Astrocyte (in vitro differentiated cells and primary cell): Measurements from ENCODE around the gene BTBD2.

Experiments used
- EZH2 ChIP-seq: IDR thresholded peaks from 2 replicates; pipeline ENCODE4 v1.6.1; 2012; ENCODE audit warnings: mild to moderate bottlenecking, low read length, inconsistent platforms; ENCODE audit not compliant: insufficient read depth
- TF ChIP-seq, protein P1 (sequence below): IDR thresholded peaks from 2 replicates; pipeline ENCODE4 v1.5.1; 2011; ENCODE audit warnings: low read depth, mild to moderate bottlenecking, inconsistent platforms, low read length, moderate library complexity; ENCODE audit not compliant: insufficient read depth

DNA sequence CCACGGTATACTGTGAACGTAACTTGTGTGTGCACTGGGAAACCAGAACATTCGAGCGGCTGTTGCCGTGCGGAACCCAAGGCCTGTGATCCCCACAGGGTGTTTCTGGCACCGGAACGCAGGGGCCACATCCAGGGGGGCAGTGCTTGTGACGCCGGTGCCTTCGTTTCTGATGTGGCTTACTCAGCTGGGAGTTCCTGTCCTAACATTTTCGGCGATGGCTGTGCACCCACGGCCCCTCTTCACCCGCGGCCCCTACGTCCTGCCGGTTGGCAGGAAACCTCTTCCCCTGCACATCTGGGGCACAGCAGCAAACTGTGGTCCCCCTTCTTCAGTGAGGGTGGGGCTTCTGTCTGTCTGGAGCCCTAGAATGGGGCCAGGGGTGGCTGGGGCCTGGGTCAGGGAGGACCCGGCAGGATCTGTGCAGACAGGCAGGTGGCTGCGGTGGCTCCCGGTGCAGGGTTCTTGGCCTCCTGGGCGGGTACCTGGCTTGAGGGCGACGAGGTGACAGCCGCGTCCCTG, 48.4 kb downstream of the BTBD2 start:
- TF ChIP-seq, protein P1, sequence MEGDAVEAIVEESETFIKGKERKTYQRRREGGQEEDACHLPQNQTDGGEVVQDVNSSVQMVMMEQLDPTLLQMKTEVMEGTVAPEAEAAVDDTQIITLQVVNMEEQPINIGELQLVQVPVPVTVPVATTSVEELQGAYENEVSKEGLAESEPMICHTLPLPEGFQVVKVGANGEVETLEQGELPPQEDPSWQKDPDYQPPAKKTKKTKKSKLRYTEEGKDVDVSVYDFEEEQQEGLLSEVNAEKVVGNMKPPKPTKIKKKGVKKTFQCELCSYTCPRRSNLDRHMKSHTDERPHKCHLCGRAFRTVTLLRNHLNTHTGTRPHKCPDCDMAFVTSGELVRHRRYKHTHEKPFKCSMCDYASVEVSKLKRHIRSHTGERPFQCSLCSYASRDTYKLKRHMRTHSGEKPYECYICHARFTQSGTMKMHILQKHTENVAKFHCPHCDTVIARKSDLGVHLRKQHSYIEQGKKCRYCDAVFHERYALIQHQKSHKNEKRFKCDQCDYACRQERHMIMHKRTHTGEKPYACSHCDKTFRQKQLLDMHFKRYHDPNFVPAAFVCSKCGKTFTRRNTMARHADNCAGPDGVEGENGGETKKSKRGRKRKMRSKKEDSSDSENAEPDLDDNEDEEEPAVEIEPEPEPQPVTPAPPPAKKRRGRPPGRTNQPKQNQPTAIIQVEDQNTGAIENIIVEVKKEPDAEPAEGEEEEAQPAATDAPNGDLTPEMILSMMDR = no peak
- no peak for TF ChIP-seq EZH2
